Measurements from ENCODE around the gene BCL2L11. TPM values are rescaled to one million over a fixed set of nuclear protein-coding genes. Genes with fewer than 3 reads are reported as not detected.

BCL2L11 gene
- total RNA-seq, 4 donors from 2014 or later, result 4.8 to 18.8 (median 13.7) TPM

- no peak overlapping the region for H3K4me3 ChIP-seq
- no peaks in the 10 kb centered on the region for H3K9me3 ChIP-seq
- no peak for DNase-seq
- ATAC-seq, result no peak
- in situ Hi-C loops (cut with MboI; ENCODE audit: low sequenced_read_pairs in 4 of 4), result loop anchor here in 2 of 4 donors (10.0 to 25.0 kb wide), 2 partner anchors 321 to 1127 kb away; partner anchors contain the start of gene ZC3H8 (in 1 of the 2)
- H3K4me1 ChIP-seq, result peaks cover 38 to 62% of the 10 kb centered on the region in 2 donors
- H3K27me3 ChIP-seq, result no peaks in the 10 kb centered on the region
- H3K36me3 ChIP-seq, result peaks cover 0 to 2% of the 10 kb centered on the region in 2 donors
- intact Hi-C loops (cut with DNase I; ENCODE audit: low total_unique reads), result loop anchor here (1.0 kb wide), 1 partner anchor 323 kb away; no protein-coding TSS in a partner anchor
- TF ChIP-seq POLR2A (IDR thresholded peaks at IDR 0.05), result no peak
- peak overlapping the region; percentile 61 to 74 (median 62) for H3K27ac ChIP-seq
These were observed 14.7 kb downstream of the BCL2L11 start for GRCh38 chr2:111135237-111135909.

- peak; percentile 53 to 79 for DNase-seq
- peaks cover 44 to 67% of the 10 kb centered on the region in 2 donors for H3K4me1 ChIP-seq
- peak; percentile 61 to 68 for ATAC-seq
- no peaks in the 10 kb centered on the region for H3K36me3 ChIP-seq
- H3K27me3 ChIP-seq, result no peaks in the 10 kb centered on the region
- intact Hi-C loops (cut with DNase I; ENCODE audit: low total_unique reads), result loop anchor here (1.0 to 2.0 kb wide), 2 partner anchors 324 to 365 kb away; no protein-coding TSS in a partner anchor
- H3K4me3 ChIP-seq, result no peak overlapping the region
- in situ Hi-C loops (cut with MboI; ENCODE audit: low sequenced_read_pairs in 4 of 4), result loop anchor here in 2 of 4 donors (10.0 to 25.0 kb wide), 2 partner anchors 321 to 1126 kb away; partner anchors contain the start of gene ZC3H8 (in 1 of the 2)
- TF ChIP-seq POLR2A (IDR thresholded peaks at IDR 0.05) (no peak), CTCF (IDR thresholded peaks at IDR 0.05 in 4 of 5, conservative IDR thresholded peaks at IDR 0.05 in 1 of 5) (peak; percentile 45 to 70 (median 63))
- no peaks in the 10 kb centered on the region for H3K9me3 ChIP-seq
- peak overlapping the region; percentile 61 to 74 (median 62) for H3K27ac ChIP-seq
These were observed 15.2 kb downstream of the BCL2L11 start for GRCh38 chr2:111135910-111136297.

GRCh38 chr2:111138839-111139238 lies 18.1 kb downstream of the BCL2L11 start:
- Histone ChIP-seq H3K4me3 (no peak overlapping the region), H3K9me3 (no peaks in the 10 kb centered on the region), H3K4me1 (peaks cover 55 to 60% of the 10 kb centered on the region in 2 donors), H3K36me3 (no peaks in the 10 kb centered on the region), H3K27me3 (no peaks in the 10 kb centered on the region), H3K27ac (peak overlapping the region; percentile 73 to 85 (median 82))
- no peak for DNase-seq
- no peak for ATAC-seq
- TF ChIP-seq CTCF (IDR thresholded peaks at IDR 0.05 in 4 of 5, conservative IDR thresholded peaks at IDR 0.05 in 1 of 5), result no peak
- TF ChIP-seq POLR2A (IDR thresholded peaks at IDR 0.05), result no peak
- in situ Hi-C loops (cut with MboI; ENCODE audit: low sequenced_read_pairs in 4 of 4) (loop anchor here in 2 of 4 donors (10.0 to 25.0 kb wide), 2 partner anchors 324 to 1123 kb away; partner anchors contain the start of gene ZC3H8 (in 1 of the 2)), intact Hi-C loops (cut with DNase I; ENCODE audit: low total_unique reads) (loop anchor here (1.0 kb wide), 2 partner anchors 16 to 19 kb away; partner anchors contain the start of gene BCL2L11)

- intact Hi-C loops (cut with DNase I; ENCODE audit: low total_unique reads), result loop anchor here (1.0 kb wide), 1 partner anchor 19 kb away; the partner anchor contains the start of gene BCL2L11
- Histone ChIP-seq H3K27ac (peak overlapping the region; percentile 73 to 85 (median 82)), H3K4me1 (peaks cover 54 to 58% of the 10 kb centered on the region in 2 donors), H3K4me3 (no peak overlapping the region), H3K9me3 (no peaks in the 10 kb centered on the region), H3K27me3 (no peaks in the 10 kb centered on the region), H3K36me3 (no peaks in the 10 kb centered on the region)
- in situ Hi-C loops (cut with MboI; ENCODE audit: low sequenced_read_pairs in 4 of 4), result loop anchor here in 2 of 4 donors (10.0 to 25.0 kb wide), 2 partner anchors 325 to 1123 kb away; partner anchors contain the start of gene ZC3H8 (in 1 of the 2)
- peak; percentile 79 to 91 for DNase-seq
- TF ChIP-seq CTCF (IDR thresholded peaks at IDR 0.05 in 4 of 5, conservative IDR thresholded peaks at IDR 0.05 in 1 of 5), result no peak
- TF ChIP-seq POLR2A (IDR thresholded peaks at IDR 0.05), result peak in 1 of 2 donors; percentile 20
- peak; percentile 88 to 92 for ATAC-seq
These were observed 19.1 kb downstream of the BCL2L11 start for GRCh38 chr2:111139637-111140317.

All from gastrocnemius medialis (tissue), 4 donors.